HG03064 (cell line): ENCODE measurements around the gene GULP1.

Source experiments
- ATAC-seq: cut with Tn5 transposase; IDR thresholded peaks from one replicate; pipeline ENCODE4 v1.9.1; 2021; ENCODE audit warnings: low read depth; ENCODE audit not compliant: unreplicated experiment

GULP1 gene

DNA sequence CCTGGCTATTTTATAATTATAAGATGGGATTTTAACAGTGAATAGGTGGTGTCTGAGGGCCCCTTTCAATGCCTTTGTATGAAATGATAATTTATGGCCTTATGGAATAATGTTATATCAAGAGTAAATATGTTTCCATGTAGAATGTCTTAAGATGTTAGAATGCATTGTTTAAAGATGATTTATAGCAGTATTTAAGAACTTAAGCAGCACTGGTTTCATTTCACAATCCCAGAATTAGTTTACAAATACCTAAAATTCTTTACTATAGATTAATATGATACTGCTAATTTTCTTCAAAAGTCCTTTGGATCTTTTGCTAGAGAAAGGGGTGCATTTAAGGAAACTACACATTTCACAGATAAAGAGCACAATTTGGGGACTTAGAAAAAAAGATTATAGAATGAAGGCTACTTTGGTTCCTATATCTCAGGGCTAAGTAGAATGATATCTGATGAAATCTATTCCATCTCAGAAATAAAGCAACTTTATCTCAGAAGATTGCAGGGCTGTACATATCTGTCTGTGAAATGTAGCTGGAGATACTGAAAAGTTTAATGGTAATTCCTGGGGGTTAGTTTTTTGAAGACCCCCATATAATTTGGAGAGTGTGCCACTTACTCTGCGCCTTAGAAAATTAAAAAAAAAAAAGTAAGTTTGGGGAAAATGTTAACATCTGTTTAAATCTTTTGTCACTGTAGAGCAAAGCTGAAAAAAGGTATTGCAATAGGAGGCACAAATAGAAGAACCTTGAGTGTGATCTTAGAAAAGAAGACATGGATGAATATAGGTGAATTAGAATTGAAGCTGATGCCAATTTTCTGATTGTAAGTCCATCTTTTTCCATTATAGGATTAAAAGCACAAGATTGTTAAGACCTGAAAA lies 123.4 kb downstream of the GULP1 start:
- no peak for ATAC-seq

DNA sequence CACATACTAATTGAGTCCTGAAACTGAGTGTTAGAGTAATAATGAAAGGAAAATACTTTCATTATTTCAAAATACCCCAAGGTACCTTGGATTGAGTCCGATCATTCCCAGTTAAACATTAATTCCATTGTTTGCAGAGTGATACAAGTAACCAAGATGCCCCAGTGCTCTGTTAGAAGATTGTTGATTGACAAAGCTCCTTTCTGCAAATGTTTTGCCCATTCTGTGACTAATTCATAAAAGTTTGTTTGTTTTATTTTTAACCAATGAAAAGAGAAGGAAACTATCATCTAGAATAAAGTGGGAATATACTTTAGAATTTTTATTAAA lies 124.0 kb downstream of the GULP1 start:
- no peak for ATAC-seq

DNA sequence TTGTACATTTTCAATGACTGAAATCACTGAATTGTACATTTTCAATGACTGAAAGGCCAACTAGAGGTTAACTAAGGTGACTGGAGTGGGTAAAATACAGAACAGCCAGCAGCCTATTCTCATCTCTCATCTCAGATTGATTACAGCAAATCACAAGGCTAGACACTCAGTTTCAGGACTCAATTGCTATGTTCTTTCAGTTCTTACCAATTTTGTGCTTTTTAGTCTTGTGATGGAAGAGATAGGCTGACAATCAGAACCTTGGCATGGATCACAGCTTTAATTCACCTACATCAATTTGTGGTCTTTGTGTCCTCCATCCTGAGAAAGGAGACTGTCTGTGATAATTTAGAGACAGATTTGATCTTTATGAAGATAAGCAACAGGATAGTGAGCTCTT lies 124.7 kb downstream of the GULP1 start:
- ATAC-seq, result no peak

DNA sequence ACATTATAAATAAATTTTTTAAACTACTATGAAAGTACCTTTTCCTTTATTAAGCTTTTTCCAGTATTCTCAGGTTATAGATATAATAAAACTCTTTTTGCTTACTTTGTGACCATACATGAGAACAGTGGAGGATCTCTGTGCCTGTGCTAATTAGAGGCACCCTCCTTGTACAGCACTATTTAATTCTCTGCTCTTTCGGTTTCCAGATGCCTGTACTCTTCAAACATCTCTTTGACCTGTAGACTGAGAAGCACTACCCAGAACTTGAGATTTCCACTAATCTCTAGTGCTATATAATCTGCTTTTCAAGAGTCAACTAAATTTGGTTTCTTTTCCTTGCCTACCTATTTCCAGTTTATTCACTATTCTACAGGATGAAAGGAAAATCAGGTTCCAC lies 131.1 kb downstream of the GULP1 start:
- no peak for ATAC-seq

DNA sequence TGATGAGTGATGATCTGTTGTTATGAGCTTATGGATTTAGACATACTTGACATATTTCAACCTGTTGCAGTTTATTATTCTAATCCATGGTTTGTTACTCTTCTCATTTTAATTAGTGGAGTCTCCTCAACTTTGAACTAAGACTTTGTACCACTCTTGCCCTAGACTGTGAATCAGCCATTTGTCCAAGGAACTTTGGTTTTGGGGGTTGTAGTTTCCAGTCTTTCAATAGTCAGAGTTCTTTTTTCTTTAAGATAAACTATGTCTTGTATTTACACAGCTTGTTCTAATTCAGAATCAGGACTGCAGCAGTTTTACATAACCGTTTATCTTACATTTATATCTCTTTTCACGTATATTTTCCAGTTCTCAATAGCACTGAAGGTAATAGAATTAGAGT lies 133.6 kb downstream of the GULP1 start:
- no peak for ATAC-seq

DNA sequence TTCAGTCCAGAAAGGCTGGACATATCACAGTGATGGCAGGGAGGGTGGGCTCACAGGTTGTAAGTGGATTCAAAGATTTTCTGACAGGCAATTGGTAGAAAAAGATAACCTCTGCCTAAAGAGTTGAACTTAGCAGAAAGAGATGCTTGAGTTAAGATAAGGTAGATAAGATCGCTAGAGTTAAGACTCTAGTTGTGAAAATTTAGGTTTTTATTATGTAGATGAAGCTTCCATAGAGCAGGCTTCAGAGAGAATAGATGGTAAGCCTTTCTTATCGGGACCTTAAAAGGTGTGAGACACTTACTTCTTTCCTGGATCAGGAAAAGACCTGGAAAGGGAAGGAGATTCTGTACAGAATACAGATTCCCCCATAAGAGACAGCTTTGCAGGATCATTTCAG lies 134.4 kb downstream of the GULP1 start:
- ATAC-seq, result no peak

DNA sequence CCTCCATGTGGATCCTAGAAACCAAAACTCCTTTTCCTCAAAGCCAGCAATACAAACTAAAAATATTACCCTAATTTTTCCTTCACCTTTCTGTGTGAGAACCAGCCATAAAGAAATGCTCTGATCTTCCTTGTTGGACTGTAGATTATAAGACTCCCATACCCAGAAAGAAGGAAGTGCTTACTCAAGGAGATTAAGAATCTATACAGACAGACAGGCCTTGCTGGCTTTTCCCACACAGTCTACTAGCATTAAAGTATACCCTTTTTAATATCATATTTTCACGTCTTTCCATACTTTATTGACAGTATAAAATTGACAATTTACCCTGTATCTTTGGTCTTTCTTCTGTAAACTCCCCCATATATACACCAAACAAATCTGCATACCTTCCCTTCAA lies 139.0 kb downstream of the GULP1 start:
- ATAC-seq, result no peak

DNA sequence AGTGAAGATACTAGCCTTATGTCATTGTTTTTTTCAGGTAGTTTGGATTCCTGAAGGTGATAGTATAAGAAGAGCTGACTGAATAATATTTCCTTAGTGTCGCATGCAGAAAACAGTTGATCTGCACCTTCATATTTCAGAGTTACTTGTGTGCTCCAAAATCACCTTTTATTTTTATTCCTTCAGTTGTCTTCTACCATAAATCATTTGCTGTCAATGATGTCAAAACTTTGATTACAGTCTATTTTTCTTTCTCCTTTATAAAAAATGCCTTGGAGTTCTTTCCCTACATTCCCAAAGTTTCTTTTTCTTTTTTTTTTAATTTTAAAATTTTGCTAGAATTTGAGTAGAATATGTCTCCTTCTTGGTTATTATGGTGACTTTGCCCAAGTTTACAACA lies 142.3 kb downstream of the GULP1 start:
- no peak for ATAC-seq

DNA sequence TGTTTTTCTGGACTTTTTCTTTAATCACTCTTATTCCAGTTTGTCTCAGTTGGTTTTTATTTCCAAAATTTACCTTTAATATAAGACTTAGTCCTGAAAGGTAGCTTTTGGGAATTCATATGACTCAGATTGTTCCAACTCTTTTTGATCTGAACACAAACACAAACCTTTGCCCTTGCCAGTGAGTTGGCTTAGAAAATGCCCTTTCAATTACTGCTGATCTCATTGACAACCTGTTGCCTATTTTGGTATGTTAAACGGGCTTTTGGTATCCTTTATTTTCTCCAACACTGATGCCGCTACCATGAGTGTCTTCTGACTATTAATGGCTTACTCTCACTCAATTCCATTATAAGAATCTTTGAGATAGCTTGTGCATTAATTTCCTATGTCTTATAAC lies 143.4 kb downstream of the GULP1 start:
- ATAC-seq, result no peak

DNA sequence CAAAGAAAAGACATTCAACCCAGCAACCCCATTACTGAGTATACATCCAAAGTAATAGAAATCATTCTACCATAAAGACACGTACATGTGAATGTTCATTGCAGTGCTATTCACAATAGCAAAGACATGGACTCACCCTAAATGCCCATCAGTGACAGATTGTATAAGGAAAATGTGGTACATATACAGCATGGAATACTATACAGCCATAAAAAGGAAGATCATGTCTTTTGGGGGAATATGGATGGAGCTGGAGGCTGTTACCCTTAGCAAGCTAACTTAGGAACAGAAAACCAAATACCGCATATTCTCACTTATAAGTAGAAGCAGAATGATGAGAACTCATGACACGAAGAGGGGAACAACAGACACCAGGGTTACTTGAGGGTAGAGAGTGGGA lies 145.9 kb downstream of the GULP1 start:
- ATAC-seq, result no peak

DNA sequence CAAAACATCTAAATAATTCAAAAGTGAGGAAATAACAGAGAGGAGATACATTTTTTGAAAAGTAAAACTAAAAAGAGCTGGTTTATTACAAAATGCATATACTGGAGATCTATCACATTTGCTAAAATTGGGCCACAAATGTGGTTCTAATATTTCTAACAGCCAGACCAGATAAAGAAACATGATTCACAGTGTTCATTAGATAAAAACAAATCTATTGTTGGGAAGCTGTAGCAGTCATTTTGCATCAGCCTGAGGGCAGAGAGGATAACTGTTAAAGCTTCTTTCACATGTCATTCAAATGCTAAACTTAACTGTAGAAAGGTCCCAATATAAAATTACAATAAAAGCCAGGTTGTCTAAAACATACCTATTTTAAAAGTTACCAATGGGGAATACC lies 148.3 kb downstream of the GULP1 start:
- ATAC-seq, result no peak

DNA sequence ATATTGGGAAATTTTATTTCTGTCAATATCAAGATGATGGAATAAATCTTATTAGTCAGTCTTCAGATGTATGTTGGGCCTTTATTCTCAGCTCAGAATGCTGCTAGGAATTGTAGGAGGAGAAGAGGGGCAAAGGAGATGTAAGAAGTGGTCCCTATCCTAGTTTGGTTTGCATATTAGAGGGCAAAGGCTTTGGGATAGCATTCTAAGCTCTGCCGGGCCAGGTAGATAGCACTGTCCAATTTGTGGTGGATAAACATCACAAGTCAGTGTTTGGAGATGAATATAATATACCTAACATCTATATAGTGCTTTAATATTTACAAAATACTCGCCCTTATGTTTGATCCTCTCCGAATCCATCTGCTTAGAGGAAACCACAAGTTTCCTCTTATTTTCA lies 149.2 kb downstream of the GULP1 start:
- ATAC-seq, result no peak

DNA sequence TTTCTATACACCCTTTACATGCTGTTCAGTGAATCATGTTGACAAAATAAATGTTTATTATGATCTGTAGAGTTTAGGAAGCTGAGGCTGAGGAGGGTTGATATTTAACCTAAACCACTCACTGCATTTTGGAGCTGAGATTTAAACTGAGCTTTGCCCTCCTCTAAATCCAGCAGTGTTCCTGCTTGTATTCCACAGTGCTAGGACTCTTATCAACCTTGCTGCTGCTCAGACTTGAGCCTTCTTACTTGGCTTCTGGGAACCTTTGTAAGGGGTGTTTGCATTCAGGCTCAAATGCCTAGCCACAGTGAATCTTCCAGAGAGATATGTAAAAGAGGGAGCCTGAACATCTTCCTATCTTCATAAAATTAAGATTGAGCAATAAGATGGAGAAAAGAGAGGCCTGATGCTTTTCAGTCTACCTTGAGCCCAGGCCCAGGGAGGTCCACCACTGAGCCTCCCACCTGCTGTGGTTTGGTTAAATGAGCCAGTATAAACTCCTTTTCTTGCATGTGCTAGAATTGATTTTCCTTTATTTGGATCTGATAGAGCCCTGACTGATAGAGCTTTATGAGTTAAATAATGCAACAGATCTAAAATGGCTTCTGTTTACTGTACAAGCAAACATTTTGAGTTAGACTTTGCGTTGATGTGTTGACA lies 149.7 kb downstream of the GULP1 start:
- ATAC-seq, result no peak

DNA sequence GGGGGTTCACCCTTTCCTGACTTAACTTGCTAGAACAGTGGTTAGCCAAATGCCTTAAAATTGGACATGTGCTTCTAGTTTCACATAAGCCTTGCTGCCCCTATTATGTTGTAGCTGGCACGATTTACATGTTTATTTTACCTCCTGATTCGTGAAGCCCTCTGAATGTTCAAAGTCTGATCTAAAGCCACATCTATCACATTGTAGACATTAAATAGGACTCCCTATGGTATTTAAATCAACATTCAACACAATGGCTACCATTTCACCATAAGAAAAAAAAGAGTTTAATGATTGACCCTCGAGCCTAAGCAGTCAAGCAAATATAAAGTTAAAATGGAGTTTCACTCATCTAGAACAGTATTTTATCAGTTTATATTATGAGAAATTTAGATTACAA lies 151.5 kb downstream of the GULP1 start:
- no peak for ATAC-seq

DNA sequence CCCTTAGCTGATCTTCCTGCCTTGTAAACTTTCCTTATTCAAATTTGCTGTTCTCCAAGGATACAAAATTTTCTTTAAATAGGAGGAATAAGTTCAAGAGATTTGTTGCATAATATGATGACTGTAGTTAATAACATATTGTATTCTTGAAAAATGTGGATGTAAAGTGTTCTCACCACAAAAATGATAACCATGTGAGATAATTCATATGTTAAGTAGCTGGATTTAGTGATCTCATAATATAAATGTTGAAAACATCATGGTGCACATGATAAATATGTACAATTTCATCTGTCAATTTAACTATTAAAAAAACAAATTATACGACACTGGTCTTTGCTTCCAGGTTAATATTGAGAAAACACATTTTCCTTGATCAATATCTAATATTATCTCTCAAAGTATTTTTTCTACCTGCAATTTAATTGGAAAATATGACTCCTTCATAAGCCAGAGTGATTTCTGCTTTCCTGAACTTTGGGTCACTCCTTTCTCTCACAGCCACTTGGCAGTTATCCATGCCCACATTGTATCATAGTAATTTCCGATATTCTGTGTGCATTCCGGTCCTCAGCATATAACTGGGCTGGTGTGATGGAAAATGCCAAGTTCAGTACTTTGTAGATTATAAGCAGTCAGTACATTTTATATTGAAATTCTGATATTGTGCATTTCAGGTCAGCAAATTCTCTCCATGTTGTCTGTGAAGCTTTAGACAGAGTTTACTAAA lies 152.6 kb downstream of the GULP1 start:
- ATAC-seq, result no peak

DNA sequence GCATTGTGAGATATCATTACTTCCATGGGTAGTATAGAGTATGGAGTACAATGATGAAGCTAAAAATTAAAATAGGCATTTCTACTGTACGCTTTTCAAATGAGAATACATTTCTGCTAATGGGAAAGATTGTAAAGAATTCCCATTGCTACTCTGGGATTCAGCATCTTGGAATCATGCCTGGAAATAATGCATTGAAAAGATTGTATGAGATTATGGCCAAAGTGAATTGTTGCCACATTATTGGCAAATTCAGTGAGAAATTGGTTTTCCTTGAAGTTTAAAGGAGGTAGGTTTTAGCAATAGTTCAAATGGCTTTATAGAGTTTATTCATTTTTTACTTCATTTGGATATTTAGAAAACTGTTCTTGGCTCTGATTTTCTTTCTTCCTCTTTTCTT lies 157.9 kb downstream of the GULP1 start:
- ATAC-seq, result no peak

DNA sequence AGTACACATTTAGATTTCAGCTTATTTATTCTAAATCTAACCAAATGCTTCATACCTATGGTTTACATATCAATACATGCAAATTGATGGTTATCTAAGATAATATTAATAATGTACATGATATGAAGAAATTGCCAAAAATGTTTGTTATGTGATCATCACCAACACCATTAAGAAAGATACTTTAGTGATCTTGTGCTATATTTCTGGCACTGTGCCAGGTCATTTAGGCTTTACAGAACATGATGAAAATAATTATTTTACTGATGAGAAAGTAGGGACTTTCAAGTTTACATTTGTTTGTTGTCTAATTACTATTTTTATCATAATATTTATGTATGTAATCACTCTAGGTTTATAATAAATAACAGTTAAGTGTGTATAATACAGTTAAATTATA lies 158.3 kb downstream of the GULP1 start:
- no peak for ATAC-seq

DNA sequence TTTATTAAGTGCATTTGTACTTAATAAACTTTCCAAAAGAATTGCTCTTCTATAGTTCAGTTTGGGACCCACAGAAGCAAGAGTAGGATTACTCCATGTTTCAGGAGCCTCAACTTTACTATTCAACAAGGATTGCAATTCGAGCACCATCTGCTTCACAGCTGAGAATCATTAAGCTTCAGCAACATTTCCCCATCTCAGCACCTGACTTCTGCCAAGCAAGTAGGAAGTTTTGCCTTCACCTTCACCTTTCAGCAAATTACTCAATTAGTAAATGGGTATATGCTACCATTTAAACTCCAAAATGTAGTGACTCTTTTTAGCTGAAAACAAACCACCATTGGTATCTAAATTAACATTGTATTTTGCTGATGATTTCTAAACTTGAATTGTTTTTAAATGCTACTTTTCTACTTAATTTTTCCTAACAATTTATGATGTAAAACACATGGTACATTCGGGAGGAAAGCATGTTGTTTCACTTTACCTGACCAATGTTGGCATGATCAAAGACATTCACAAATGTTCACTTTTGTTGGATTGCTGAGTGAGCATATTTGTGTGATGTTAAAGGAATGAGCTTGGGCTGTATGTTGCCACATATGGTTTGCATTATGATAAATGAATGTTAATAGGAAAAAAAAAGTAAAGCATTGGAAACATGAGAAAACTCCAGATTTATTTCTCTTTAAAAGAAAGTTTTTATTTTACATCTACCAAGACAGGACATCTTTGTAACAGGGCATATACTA lies 159.2 kb downstream of the GULP1 start:
- no peak for ATAC-seq

DNA sequence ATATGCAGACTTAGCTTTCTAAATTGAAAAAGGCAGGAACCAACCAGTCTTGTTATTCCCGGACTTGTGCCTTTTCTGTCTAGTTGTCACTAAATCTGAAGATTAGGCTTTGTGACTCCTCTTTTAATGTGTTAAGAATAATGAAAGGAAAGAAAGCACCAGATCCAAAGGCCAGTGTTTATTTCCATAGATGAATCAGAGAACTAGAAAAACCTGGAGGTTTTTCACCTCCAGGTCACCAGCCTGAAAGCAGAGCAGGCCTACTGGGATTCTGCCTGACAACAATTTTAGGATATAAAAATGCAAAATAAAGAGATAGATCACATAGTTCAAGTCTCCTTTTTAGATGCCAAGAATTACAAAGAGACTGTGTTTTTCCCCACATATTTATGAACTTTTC lies 160.4 kb downstream of the GULP1 start:
- no peak for ATAC-seq

DNA sequence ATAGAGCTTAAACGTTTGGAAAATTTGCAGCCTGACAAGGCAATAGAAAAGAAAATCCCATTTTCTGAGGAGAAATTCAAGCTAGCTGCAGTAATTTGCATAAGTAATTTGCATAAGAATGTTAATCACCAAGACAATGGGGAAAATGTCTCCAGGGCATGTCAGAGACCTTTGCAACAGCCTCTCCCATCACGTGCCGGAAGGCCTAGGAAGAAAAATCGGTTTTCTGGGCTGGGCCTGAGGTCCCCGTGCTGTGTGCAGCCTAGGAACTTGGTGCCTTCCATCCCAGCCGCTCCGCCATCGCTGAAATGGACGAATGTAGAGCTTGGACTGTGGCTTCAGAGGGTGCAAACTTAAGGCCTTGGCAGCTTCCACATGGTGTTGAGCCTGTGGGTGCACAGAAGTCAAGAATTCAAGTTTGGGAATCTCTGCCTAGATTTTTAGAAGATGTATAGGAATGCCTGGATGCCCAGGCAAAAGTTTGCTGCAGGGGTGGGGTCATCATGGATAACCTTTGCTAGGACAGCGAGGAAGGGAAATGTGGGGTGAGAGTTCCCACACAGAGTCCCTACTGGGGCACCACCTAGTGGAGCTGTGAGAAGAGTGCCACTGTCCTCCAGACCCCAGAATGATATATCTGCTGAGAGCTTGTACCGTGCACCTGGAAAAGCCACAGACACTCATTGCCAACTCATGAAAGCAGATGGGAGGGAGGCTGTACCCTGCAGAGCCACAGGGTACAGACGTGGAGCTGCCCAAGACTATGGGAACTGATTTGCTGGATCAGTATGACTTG lies 164.6 kb downstream of the GULP1 start:
- ATAC-seq, result no peak
